Liver (tissue), 9 donors: Measurements from ENCODE around the gene ZNF24. TPM values are rescaled to one million over a fixed set of nuclear protein-coding genes. Genes with fewer than 3 reads are reported as not detected.

Experiments used
- DNase-seq: peaks from one replicate; pipeline ENCODE4 v3.0.0-alpha.2; 2017; ENCODE audit warnings: low spot score
- H3K27ac ChIP-seq, 2 donors: one replicate each; pipeline ENCODE4 v1.7.0; 2013; ENCODE audit warnings: inconsistent platforms in 2 of 2, low read length in 2 of 2, control low read depth in 1 of 2, low read depth in 1 of 2, mild to moderate bottlenecking in 1 of 2
- H3K27me3 ChIP-seq, 4 donors: one replicate each; pipeline versions ENCODE4 v1.6.1 to v1.7.0; 2013; ENCODE audit warnings: low read length in 3 of 4, inconsistent platforms in 1 of 4, mild to moderate bottlenecking in 1 of 4, moderate library complexity in 1 of 4; ENCODE audit not compliant: control insufficient read depth in 4 of 4, insufficient read depth in 4 of 4
- H3K36me3 ChIP-seq, 4 donors: one replicate each; pipeline versions ENCODE4 v1.6.1 to v1.7.0; 2013; ENCODE audit warnings: low read length in 3 of 4, mild to moderate bottlenecking in 3 of 4, low read depth in 1 of 4, moderate library complexity in 1 of 4; ENCODE audit not compliant: control insufficient read depth in 4 of 4, insufficient read depth in 3 of 4
- H3K4me1 ChIP-seq, 4 donors: one replicate each; pipeline versions ENCODE4 v1.6.1 to v1.7.0; 2013; ENCODE audit warnings: low read length in 3 of 4, mild to moderate bottlenecking in 3 of 4, moderate library complexity in 1 of 4; ENCODE audit not compliant: control insufficient read depth in 4 of 4, insufficient read depth in 4 of 4
- H3K4me3 ChIP-seq, 3 donors: one replicate each; pipeline versions ENCODE4 v1.6.1 to v1.7.0; 2013; ENCODE audit warnings: low read length in 3 of 3, control low read depth in 1 of 3, low read depth in 1 of 3, mild to moderate bottlenecking in 1 of 3
- H3K9ac ChIP-seq, 2 donors: one replicate each; pipeline ENCODE4 v1.7.0; 2013; ENCODE audit warnings: low read length in 2 of 2, mild to moderate bottlenecking in 2 of 2, moderate library complexity in 2 of 2, control low read depth in 1 of 2, low read depth in 1 of 2
- H3K9me3 ChIP-seq, 4 donors: one replicate each; pipeline versions ENCODE4 v1.6.1 to v1.7.0; 2013; ENCODE audit warnings: low read length in 3 of 4; ENCODE audit not compliant: control insufficient read depth in 4 of 4
- ATF3 ChIP-seq: IDR thresholded peaks from 2 replicates; pipeline ENCODE4 v1.6.1; 2016; ENCODE audit warnings: antibody characterized with exemption
- CTCF ChIP-seq: fragments of 150-350 bp; IDR thresholded peaks from 2 replicates; pipeline ENCODE4 v1.5.1; 2017; ENCODE audit warnings: improper control_type of control experiment, low read depth, low read length; ENCODE audit not compliant: missing input control
- FOXA1 ChIP-seq: IDR thresholded peaks from 2 replicates; pipeline ENCODE4 v1.6.1; 2016; ENCODE audit warnings: antibody characterized with exemption
- FOXA2 ChIP-seq: IDR thresholded peaks from 2 replicates; pipeline ENCODE4 v1.6.1; 2016; ENCODE audit warnings: antibody characterized with exemption
- GABPA ChIP-seq, 2 donors: IDR thresholded peaks in 1 of 2; conservative IDR thresholded peaks in 1 of 2; 2 replicates each; pipeline ENCODE4 v1.6.1; 2016; ENCODE audit warnings: antibody characterized with exemption in 2 of 2, mild to moderate bottlenecking in 1 of 2, moderate library complexity in 1 of 2
- HNF4G ChIP-seq: IDR thresholded peaks from 2 replicates; pipeline ENCODE4 v1.6.1; 2016; ENCODE audit warnings: antibody characterized with exemption
- JUND ChIP-seq, 2 donors: IDR thresholded peaks; 2 replicates each; pipeline ENCODE4 v1.6.1; 2016; ENCODE audit warnings: antibody characterized with exemption in 2 of 2
- MAX ChIP-seq: IDR thresholded peaks from 2 replicates; pipeline ENCODE4 v1.6.1; 2016; ENCODE audit warnings: antibody characterized with exemption
- NR2F2 ChIP-seq: IDR thresholded peaks from 2 replicates; pipeline ENCODE4 v1.6.1; 2016; ENCODE audit warnings: antibody characterized with exemption
- RAD21 ChIP-seq, 2 donors: IDR thresholded peaks; 2 replicates each; pipeline ENCODE4 v1.6.1; 2016; ENCODE audit warnings: antibody characterized with exemption in 2 of 2, mild to moderate bottlenecking in 2 of 2
- REST ChIP-seq: IDR thresholded peaks from 2 replicates; pipeline ENCODE4 v1.6.1; 2016; ENCODE audit warnings: antibody characterized with exemption, mild to moderate bottlenecking
- SP1 ChIP-seq: IDR thresholded peaks from 2 replicates; pipeline ENCODE4 v1.6.1; 2018; ENCODE audit warnings: antibody characterized with exemption, mild to moderate bottlenecking
- TAF1 ChIP-seq: conservative IDR thresholded peaks from 2 replicates; pipeline ENCODE4 v1.6.1; 2016; ENCODE audit warnings: antibody characterized with exemption, mild to moderate bottlenecking
- YY1 ChIP-seq: IDR thresholded peaks from 2 replicates; pipeline ENCODE4 v1.6.1; 2016; ENCODE audit warnings: antibody characterized with exemption, mild to moderate bottlenecking
- WGBS: extraction: QIAGEN DNeasy Blood & Tissue Kit; methylation state at CpG from one replicate; pipeline ENCODE4 v1.1.7; 2013; 5-methylcytosine and 5-hydroxymethylcytosine counted together
- polyA plus RNA-seq, 2 donors: library from polyadenylated mRNA; stranded (reverse) in 1 of 2; unstranded in 1 of 2; fragments of 200-250 nt in 1 of 2; fragments of >200 nt in 1 of 2; fragmentation: Nextera tagmentation in 1 of 2; extraction: Ambion mirVana in 1 of 2; gene quantifications; one replicate each; pipeline versions ENCODE4 v1.2.1 to v1.2.3, GENCODE V29; 2013 to 2015
- total RNA-seq, 2 donors: library from RNA; depleted of rRNA; stranded (reverse); fragments of >200 nt; gene quantifications; one replicate each; pipeline ENCODE4 v1.2.3, GENCODE V29; 2014
- TF ChIP-seq, protein P1 (sequence below): IDR thresholded peaks from 2 replicates; pipeline ENCODE4 v1.6.1; 2016; ENCODE audit warnings: antibody characterized with exemption
- donor health status: healthy.
- donor health status: healthy.
- donor health status: healthy.
- donor health status: healthy.
- donor health status: healthy.

ZNF24 gene
- total and polyA plus RNA-seq, 4 donors = 9.1 to 30.3 (median 28.9) TPM

DNA sequence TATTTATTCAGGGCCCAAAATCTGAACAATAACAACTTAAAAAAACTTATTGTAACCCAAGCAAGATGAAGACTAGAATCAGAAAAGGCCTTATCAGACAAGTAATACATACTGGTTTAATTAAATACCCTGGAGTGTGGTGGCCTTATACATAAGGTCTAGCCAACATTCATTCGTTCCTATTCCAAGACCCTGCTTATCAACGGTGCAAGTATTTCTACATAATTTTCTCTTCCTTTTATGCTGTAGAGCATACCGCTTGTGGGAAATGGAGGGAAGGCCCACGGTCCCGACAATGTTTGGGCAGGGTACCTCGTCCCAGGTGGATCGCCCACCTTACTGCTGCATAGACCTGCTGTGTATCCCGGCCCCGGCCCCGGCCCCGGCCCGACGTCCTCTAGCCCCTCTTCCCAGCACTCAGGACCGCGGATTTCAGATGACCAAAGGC lies 708 bp downstream of the ZNF24 start (continued):
- TF ChIP-seq NR2F2 = no peak

DNA sequence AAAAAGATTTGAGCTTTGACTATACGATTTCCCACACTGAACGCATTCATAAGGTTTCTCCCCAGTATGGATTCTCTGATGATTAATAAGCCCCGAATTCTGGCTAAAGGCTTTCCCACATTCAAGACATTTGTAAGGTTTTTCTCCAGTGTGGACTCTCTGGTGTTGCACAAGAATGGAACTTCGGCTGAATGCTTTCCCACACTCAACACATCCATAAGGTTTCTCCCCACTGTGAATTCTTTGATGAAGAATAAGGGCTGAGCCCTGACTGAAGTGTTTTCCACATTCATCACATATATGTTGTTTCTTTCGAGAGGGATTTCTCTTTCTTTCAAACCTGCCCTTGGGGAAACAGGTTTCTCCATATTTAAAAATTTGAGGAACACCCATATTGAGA lies 6.9 kb downstream of the ZNF24 start:
- no peak for TF ChIP-seq TAF1
- TF ChIP-seq FOXA2 = no peak
- no peak for TF ChIP-seq RAD21 (IDR thresholded peaks at IDR 0.05)
- TF ChIP-seq GABPA (IDR thresholded peaks at IDR 0.05 in 1 of 2, conservative IDR thresholded peaks at IDR 0.05 in 1 of 2) = no peak
- TF ChIP-seq JUND (IDR thresholded peaks at IDR 0.05) = no peak
- TF ChIP-seq CTCF = no peak
- TF ChIP-seq, protein P1, sequence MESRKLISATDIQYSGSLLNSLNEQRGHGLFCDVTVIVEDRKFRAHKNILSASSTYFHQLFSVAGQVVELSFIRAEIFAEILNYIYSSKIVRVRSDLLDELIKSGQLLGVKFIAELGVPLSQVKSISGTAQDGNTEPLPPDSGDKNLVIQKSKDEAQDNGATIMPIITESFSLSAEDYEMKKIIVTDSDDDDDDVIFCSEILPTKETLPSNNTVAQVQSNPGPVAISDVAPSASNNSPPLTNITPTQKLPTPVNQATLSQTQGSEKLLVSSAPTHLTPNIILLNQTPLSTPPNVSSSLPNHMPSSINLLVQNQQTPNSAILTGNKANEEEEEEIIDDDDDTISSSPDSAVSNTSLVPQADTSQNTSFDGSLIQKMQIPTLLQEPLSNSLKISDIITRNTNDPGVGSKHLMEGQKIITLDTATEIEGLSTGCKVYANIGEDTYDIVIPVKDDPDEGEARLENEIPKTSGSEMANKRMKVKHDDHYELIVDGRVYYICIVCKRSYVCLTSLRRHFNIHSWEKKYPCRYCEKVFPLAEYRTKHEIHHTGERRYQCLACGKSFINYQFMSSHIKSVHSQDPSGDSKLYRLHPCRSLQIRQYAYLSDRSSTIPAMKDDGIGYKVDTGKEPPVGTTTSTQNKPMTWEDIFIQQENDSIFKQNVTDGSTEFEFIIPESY = no peak
- no peak for TF ChIP-seq REST
- TF ChIP-seq FOXA1 = no peak
- TF ChIP-seq YY1 = no peak
- no peak for TF ChIP-seq HNF4G
- no peak for TF ChIP-seq SP1
- no peak overlapping the region for H3K4me3 ChIP-seq
- H3K4me1 ChIP-seq = peaks cover 6 to 19% (median 14%) of the 10 kb centered on the region in 4 donors
- peaks cover 14 to 75% (median 69%) of the 10 kb centered on the region in 4 donors for H3K36me3 ChIP-seq
- no peaks in the 10 kb centered on the region for H3K9me3 ChIP-seq
- WGBS = 93% methylated on average over 5 of the region's 5 CpGs
- no peaks in the 10 kb centered on the region for H3K27me3 ChIP-seq
- H3K27ac ChIP-seq = no peak overlapping the region
- no peak overlapping the region for H3K9ac ChIP-seq
- no peak for DNase-seq

DNA sequence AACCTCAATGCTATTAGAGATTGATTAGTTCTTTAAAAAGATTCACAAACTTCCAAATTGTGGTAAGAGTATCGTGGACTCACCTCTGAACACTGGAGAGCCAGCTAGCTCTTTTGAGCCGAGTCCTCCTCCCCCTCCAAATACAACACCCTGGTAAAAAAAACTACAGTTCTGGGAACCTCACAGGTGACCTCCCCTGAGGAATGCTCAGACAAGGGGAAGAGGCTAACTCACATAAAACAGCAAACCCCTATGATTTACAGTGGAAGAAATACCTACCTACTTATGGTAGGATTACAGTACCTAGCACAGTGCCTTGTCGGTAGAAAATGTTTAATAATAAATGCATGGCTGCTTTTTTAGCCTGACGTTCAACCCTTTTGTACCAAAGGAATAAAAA lies 8.4 kb downstream of the ZNF24 start:
- Histone ChIP-seq H3K9ac (no peak overlapping the region), H3K4me1 (peaks cover 4 to 16% (median 13%) of the 10 kb centered on the region in 4 donors), H3K27ac (no peak overlapping the region), H3K9me3 (no peaks in the 10 kb centered on the region), H3K27me3 (no peaks in the 10 kb centered on the region), H3K4me3 (no peak overlapping the region), H3K36me3 (peaks cover 16 to 80% (median 73%) of the 10 kb centered on the region in 4 donors)
- no peak for DNase-seq
- WGBS = 94% methylated on average over 4 of the region's 4 CpGs
- TF ChIP-seq HNF4G = no peak
- TF ChIP-seq MAX = no peak
- TF ChIP-seq TAF1 = no peak
- no peak for TF ChIP-seq ATF3
